CD4-positive, alpha-beta T cell treated with Interferon alpha-2 for 1 hour (primary cell): ENCODE data around the gene TMEM240.
"Not testable (repeated sequence)": the region's sequence is repeated elsewhere in the genome, so short reads cannot be mapped to it uniquely, and the experiment has no call there.

ENCODE experiments used
- DNase-seq, 2 donors: peaks; one replicate each; pipeline ENCODE4 v3.0.0-alpha.2; 2020 to 2022

Gene TMEM240

DNA sequence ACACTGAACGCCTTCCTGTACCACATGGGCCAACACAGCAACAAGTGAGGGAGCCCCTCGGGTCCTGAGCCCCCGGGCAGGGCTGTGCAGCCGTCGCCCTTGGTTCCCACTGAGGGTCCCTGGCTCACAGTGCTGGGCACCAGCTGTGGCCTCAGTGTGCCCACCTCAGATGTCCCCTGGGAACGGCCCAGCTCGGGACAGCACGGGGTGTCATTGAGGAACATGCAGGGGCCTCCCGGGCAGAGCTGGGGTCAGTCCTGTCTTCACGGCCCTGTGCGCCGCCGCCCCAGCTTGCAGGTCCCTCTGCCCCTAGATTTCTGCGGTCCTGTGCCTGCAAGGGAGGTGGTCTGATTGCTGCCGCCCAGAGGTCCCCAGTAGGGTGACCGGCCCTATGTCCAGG lies 51.2 kb downstream of the TMEM240 start:
- DNase-seq = no peak

DNA sequence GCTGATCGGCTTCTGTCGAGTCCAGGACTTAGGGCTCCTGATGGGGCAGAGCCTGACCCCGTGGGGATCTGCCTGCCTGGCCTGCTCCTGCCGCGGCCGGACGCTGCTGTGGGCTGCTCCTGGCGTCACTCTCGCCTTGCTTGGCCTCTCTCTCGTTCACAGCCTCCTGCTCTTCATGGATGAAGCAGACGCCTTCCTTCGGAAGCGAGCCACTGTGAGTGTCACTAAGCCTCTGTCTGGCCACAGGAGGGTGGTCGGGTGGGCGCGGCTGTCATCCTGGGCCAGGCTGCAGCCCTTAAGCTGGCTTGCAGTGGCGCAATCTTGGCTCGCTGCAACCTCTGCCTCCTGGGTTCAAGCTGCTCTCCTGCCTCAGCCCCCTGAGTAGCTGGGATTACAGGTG lies 52.7 kb downstream of the TMEM240 start:
- no peak for DNase-seq

DNA sequence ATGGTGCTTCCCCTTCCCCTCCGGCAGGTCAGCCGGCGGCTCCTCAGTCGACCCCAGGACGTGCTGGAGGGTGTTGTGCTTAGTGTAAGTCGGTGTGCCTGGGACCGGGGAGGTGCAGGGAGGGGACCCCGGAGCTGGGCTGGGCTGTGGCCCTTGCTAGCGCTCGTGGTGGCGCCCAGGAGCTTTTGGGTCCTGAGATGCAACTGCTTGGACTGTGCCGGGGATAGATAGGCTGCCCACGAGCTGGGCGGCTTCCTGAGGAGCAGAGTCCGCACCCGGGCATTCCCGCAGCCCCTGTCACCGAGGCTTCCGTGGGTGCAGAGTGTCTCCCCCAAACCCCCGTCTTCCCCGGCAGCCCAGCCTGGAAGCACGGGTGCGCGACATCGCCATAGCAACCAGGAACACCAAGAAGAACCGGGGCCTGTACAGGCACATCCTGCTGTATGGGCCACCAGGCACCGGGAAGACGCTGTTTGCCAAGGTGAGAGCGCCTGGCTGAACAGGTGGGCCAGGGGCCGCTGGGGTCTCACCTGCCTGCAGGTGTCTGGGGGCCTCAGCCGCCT lies 54.6 kb downstream of the TMEM240 start:
- DNase-seq = not testable (repeated sequence)

DNA sequence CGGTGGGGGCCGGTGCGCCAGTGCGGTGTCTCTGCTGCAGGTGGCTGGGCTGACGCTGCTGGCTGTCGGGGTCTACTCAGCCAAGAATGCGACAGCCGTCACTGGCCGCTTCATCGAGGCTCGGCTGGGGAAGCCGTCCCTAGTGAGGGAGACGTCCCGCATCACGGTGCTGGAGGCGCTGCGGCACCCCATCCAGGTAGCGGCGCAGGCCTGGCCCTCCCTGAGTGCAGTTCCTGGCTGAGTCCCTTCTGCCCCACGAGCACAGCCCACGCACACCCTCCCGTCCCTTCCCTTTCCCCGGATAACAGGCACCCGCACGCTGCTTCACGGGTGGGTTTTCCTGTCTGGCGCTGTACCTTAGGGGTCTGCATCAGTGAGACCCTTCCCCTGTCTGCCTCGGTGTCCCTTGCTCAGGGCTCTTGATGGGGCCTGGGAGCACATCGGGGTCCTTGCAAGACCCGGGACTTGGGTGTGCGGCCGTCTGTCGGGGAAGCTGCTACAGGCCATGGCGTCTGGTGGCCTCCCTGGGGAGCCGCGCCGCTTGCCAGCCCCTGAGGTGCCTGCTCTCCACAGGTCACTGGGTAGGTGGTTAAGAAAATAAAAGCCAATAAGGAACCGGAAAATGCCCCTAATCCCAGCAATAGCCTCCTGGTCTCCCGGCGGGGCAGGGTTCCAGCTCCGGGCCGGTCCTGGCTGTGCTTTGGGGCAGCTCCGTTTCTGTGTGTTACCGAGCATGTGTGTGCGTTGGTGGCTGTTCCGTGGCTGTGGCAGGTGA lies 55.3 kb downstream of the TMEM240 start:
- DNase-seq = not testable (repeated sequence)
